HG02571 (cell line): ENCODE data around the gene ARF3.

Experiments used
- ATAC-seq: cut with Tn5 transposase; IDR thresholded peaks from one replicate; pipeline ENCODE4 v1.9.1; 2021; ENCODE audit warnings: mild to moderate bottlenecking, moderate library complexity; ENCODE audit not compliant: unreplicated experiment

ARF3 gene

GRCh38 chr12:48982397-48983080 lies 25.3 kb upstream of the ARF3 start:
- ATAC-seq = no peak

- ATAC-seq = no peak
These were observed 24.5 kb upstream of the ARF3 start for GRCh38 chr12:48981757-48982157.

GRCh38 chr12:48980953-48981756 lies 23.9 kb upstream of the ARF3 start:
- no peak for ATAC-seq

- ATAC-seq = no peak
These were observed 23.2 kb upstream of the ARF3 start for GRCh38 chr12:48980389-48980952.

- no peak for ATAC-seq
These were observed 22.5 kb upstream of the ARF3 start for GRCh38 chr12:48979602-48980388.

GRCh38 chr12:48978741-48979601 lies 21.7 kb upstream of the ARF3 start:
- no peak for ATAC-seq

GRCh38 chr12:48978291-48978740 lies 21.0 kb upstream of the ARF3 start, which contains the start of gene WNT1:
Gene WNT1, plus strand, starts transcription at chr12:48978322. Its CDS starts 329 bp downstream, at chr12:48978651.
- no peak for ATAC-seq

- ATAC-seq = no peak
These were observed 20.3 kb upstream of the ARF3 start for GRCh38 chr12:48977290-48978281.

GRCh38 chr12:48973941-48974673 lies 16.8 kb upstream of the ARF3 start:
- no peak for ATAC-seq

- ATAC-seq = no peak
These were observed 16.2 kb upstream of the ARF3 start for GRCh38 chr12:48973531-48973930.

GRCh38 chr12:48972952-48973483 lies 15.7 kb upstream of the ARF3 start:
- no peak for ATAC-seq

- ATAC-seq = no peak
These were observed 15.1 kb upstream of the ARF3 start for GRCh38 chr12:48972213-48972951.

GRCh38 chr12:48970702-48971334 lies 13.5 kb upstream of the ARF3 start:
- no peak for ATAC-seq

- ATAC-seq = no peak
These were observed 12.8 kb upstream of the ARF3 start for GRCh38 chr12:48969833-48970701.

GRCh38 chr12:48969160-48969771 lies 12.0 kb upstream of the ARF3 start:
- ATAC-seq = no peak
